PFSK-1 (cell line): ENCODE data around the gene BTBD19.

Experiments used
- POLR2AphosphoS5 ChIP-seq: IDR thresholded peaks from 2 replicates; pipeline ENCODE4 v1.6.1; 2012; ENCODE audit warnings: low read depth, mild to moderate bottlenecking, control low read depth, low read length, moderate library complexity
- SIN3A ChIP-seq: IDR thresholded peaks from 2 replicates; pipeline ENCODE4 v1.6.1; 2012; ENCODE audit warnings: mild to moderate bottlenecking, low read length, moderate library complexity, borderline replicate concordance; ENCODE audit not compliant: insufficient read depth
- TAF1 ChIP-seq: IDR thresholded peaks from 2 replicates; pipeline ENCODE4 v1.6.1; 2012; ENCODE audit warnings: low read length, control low read depth, borderline replicate concordance; ENCODE audit not compliant: insufficient read depth
- TF ChIP-seq, protein P1 (sequence below), 2 experiments: IDR thresholded peaks; 2 replicates each; pipeline versions ENCODE4 v1.6.1 to v1.8.0; 2011 to 2012; ENCODE audit warnings: low read depth in 2 of 2, low read length in 2 of 2, control low read depth in 1 of 2, inconsistent platforms in 1 of 2, mild to moderate bottlenecking in 1 of 2, moderate library complexity in 1 of 2; ENCODE audit not compliant: insufficient read depth in 1 of 2

DNA sequence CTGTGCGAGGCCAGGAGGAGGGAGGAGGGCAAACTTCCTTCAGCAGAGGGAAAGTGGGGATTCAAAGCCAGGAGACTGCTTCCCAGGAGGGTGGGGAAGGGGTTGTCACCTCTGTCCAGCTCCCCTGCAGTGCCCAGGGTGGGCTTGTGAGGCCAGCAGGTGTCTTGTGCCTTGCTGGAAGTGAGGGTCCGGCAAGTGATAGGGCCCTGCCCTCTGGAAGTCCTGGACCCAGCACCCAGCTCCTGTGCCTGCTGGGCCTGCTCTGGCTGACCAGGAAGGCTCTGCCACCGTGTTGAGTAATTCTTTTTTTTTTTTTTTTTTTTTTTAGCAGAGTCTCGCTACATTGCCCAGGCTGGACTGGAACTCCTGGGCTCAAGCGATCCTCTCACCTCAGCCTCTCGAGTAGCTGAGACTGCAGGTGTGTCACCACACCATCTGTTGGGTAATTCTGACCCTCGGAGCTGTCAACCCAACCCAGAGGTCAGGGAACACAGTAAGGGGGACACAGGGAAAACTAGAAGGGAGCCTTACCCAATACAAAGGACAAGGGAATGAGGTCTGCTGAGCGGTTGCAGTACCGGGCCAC lies 21.4 kb upstream of the BTBD19 start:
- TF ChIP-seq SIN3A (no peak), TAF1 (no peak), POLR2AphosphoS5 (no peak)
- TF ChIP-seq, protein P1, sequence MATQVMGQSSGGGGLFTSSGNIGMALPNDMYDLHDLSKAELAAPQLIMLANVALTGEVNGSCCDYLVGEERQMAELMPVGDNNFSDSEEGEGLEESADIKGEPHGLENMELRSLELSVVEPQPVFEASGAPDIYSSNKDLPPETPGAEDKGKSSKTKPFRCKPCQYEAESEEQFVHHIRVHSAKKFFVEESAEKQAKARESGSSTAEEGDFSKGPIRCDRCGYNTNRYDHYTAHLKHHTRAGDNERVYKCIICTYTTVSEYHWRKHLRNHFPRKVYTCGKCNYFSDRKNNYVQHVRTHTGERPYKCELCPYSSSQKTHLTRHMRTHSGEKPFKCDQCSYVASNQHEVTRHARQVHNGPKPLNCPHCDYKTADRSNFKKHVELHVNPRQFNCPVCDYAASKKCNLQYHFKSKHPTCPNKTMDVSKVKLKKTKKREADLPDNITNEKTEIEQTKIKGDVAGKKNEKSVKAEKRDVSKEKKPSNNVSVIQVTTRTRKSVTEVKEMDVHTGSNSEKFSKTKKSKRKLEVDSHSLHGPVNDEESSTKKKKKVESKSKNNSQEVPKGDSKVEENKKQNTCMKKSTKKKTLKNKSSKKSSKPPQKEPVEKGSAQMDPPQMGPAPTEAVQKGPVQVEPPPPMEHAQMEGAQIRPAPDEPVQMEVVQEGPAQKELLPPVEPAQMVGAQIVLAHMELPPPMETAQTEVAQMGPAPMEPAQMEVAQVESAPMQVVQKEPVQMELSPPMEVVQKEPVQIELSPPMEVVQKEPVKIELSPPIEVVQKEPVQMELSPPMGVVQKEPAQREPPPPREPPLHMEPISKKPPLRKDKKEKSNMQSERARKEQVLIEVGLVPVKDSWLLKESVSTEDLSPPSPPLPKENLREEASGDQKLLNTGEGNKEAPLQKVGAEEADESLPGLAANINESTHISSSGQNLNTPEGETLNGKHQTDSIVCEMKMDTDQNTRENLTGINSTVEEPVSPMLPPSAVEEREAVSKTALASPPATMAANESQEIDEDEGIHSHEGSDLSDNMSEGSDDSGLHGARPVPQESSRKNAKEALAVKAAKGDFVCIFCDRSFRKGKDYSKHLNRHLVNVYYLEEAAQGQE (IDR thresholded peaks at IDR 0.05; ENCODE audit: insufficient read depth in 1 of 2, low read depth in 2 of 2, low read length in 2 of 2) = no peak
